GM18909 (cell line): ENCODE results near the gene EVPL.
"Not testable (repeated sequence)": the region's sequence is repeated elsewhere in the genome, so short reads cannot be mapped to it uniquely, and the experiment has no call there.

ENCODE experiments used
- ATAC-seq: cut with Tn5 transposase; IDR thresholded peaks from one replicate; pipeline ENCODE4 v1.9.1; 2021; ENCODE audit warnings: mild to moderate bottlenecking; ENCODE audit not compliant: unreplicated experiment, poor library complexity

The EVPL gene

GRCh38 chr17:76048711-76049110, 21.6 kb upstream of the EVPL start:
- ATAC-seq, result no peak

GRCh38 chr17:76048025-76048605, 21.0 kb upstream of the EVPL start:
- no peak for ATAC-seq

- ATAC-seq, result no peak
Measured at GRCh38 chr17:76046064-76046463, 19.0 kb upstream of the EVPL start.

GRCh38 chr17:76044475-76045007, 17.4 kb upstream of the EVPL start:
- not testable (repeated sequence) for ATAC-seq

GRCh38 chr17:76042868-76043267, 15.8 kb upstream of the EVPL start:
- not testable (repeated sequence) for ATAC-seq

- no peak for ATAC-seq
Measured at GRCh38 chr17:76040376-76040775, 13.3 kb upstream of the EVPL start.

- ATAC-seq, result no peak
Measured at GRCh38 chr17:76039121-76039520, 12.0 kb upstream of the EVPL start.

GRCh38 chr17:76038050-76038449, 10.9 kb upstream of the EVPL start:
- ATAC-seq, result no peak

- ATAC-seq, result no peak
Measured at GRCh38 chr17:76036497-76037261, 9.6 kb upstream of the EVPL start.

- no peak for ATAC-seq
Measured at GRCh38 chr17:76034428-76035350, 7.6 kb upstream of the EVPL start.

- no peak for ATAC-seq
Measured at GRCh38 chr17:76033139-76033538, 6.0 kb upstream of the EVPL start.

- no peak for ATAC-seq
Measured at GRCh38 chr17:76032780-76033108, 5.6 kb upstream of the EVPL start.

GRCh38 chr17:76032073-76032779, 5.1 kb upstream of the EVPL start:
- ATAC-seq, result no peak

- no peak for ATAC-seq
Measured at GRCh38 chr17:76026714-76027158, 370 bp downstream of the EVPL start.

GRCh38 chr17:76025294-76025693, 1.8 kb downstream of the EVPL start:
- no peak for ATAC-seq

GRCh38 chr17:76024353-76024752, 2.8 kb downstream of the EVPL start:
- ATAC-seq, result no peak

GRCh38 chr17:76023900-76024237, 3.2 kb downstream of the EVPL start:
- no peak for ATAC-seq

- no peak for ATAC-seq
Measured at GRCh38 chr17:76022973-76023899, 3.9 kb downstream of the EVPL start.

GRCh38 chr17:76022285-76022684, 4.8 kb downstream of the EVPL start:
- ATAC-seq, result no peak
